ENCODE measurements around the gene ZDHHC14. TPM values are rescaled to one million over a fixed set of nuclear protein-coding genes. Genes with fewer than 3 reads are reported as not detected.

The ZDHHC14 gene
- total RNA-seq, 2 experiments from 2014 or later = 1.1 to 1.2 TPM

- CTCF ChIA-PET = interaction anchor here (0.6 to 1.5 kb wide), 5 partner anchors 8 to 426 kb away, joined by 3 read pairs; no protein-coding TSS in a partner anchor
- no peaks in the 10 kb centered on the region for H3K27me3 Mint-ChIP-seq (ENCODE audit: low read depth)
- intact Hi-C loops (cut with micrococcal nuclease) = no loop called here
- H3K9me3 Mint-ChIP-seq = no peaks in the 10 kb centered on the region
- H3K27ac Mint-ChIP-seq = no peak overlapping the region
- no peak for DNase-seq
- no peaks in the 10 kb centered on the region for H3K4me1 Mint-ChIP-seq (ENCODE audit: low read depth)
- H3K36me3 Mint-ChIP-seq (ENCODE audit: low read depth) = no peaks in the 10 kb centered on the region
- no peak overlapping the region for H3K4me3 Mint-ChIP-seq
Observed at GRCh38 chr6:157605484-157605883, 224.5 kb downstream of the ZDHHC14 start.

- no peaks in the 10 kb centered on the region for H3K36me3 Mint-ChIP-seq (ENCODE audit: low read depth)
- intact Hi-C loops (cut with micrococcal nuclease) = no loop called here
- no peak overlapping the region for H3K4me3 Mint-ChIP-seq
- H3K27me3 Mint-ChIP-seq (ENCODE audit: low read depth) = no peaks in the 10 kb centered on the region
- no peak for DNase-seq
- no peaks in the 10 kb centered on the region for H3K4me1 Mint-ChIP-seq (ENCODE audit: low read depth)
- no peak overlapping the region for H3K27ac Mint-ChIP-seq
- CTCF ChIA-PET = interaction anchor here (0.6 to 1.5 kb wide), 3 partner anchors 9 to 403 kb away, joined by 3 read pairs; no protein-coding TSS in a partner anchor
- H3K9me3 Mint-ChIP-seq = no peaks in the 10 kb centered on the region
Observed at GRCh38 chr6:157606516-157606915, 225.5 kb downstream of the ZDHHC14 start.

- DNase-seq = no peak
- Mint-ChIP-seq H3K27ac (no peak overlapping the region), H3K4me1 (ENCODE audit: low read depth) (no peaks in the 10 kb centered on the region), H3K9me3 (no peaks in the 10 kb centered on the region), H3K4me3 (no peak overlapping the region), H3K36me3 (ENCODE audit: low read depth) (no peaks in the 10 kb centered on the region), H3K27me3 (ENCODE audit: low read depth) (no peaks in the 10 kb centered on the region)
- intact Hi-C loops (cut with micrococcal nuclease) = no loop called here
- CTCF ChIA-PET = interaction anchor here (0.6 to 1.0 kb wide), 2 partner anchors 10 to 292 kb away, joined by 3 to 4 read pairs; no protein-coding TSS in a partner anchor
Observed at GRCh38 chr6:157607317-157608109, 226.5 kb downstream of the ZDHHC14 start.

- intact Hi-C loops (cut with micrococcal nuclease) = no loop called here
- Mint-ChIP-seq H3K27ac (no peak overlapping the region), H3K36me3 (ENCODE audit: low read depth) (no peaks in the 10 kb centered on the region), H3K4me3 (no peak overlapping the region), H3K9me3 (no peaks in the 10 kb centered on the region), H3K4me1 (ENCODE audit: low read depth) (peaks cover 3% of the 10 kb centered on the region), H3K27me3 (ENCODE audit: low read depth) (no peaks in the 10 kb centered on the region)
- no peak for DNase-seq
- CTCF ChIA-PET = interaction anchor here (0.6 kb wide), 1 partner anchor 9 kb away, joined by 4 read pairs; no protein-coding TSS in a partner anchor
Observed at GRCh38 chr6:157608221-157609075, 227.5 kb downstream of the ZDHHC14 start.

- intact Hi-C loops (cut with micrococcal nuclease) = no loop called here
- Mint-ChIP-seq H3K27ac (no peak overlapping the region), H3K4me1 (ENCODE audit: low read depth) (peaks cover 3% of the 10 kb centered on the region), H3K9me3 (no peaks in the 10 kb centered on the region), H3K4me3 (no peak overlapping the region), H3K27me3 (ENCODE audit: low read depth) (no peaks in the 10 kb centered on the region), H3K36me3 (ENCODE audit: low read depth) (no peaks in the 10 kb centered on the region)
- DNase-seq = no peak
- CTCF ChIA-PET = no interaction called here
Observed at GRCh38 chr6:157609117-157609516, 228.1 kb downstream of the ZDHHC14 start.

GRCh38 chr6:157609556-157609955, 228.6 kb downstream of the ZDHHC14 start:
- intact Hi-C loops (cut with micrococcal nuclease) = no loop called here
- H3K36me3 Mint-ChIP-seq (ENCODE audit: low read depth) = no peaks in the 10 kb centered on the region
- CTCF ChIA-PET = no interaction called here
- H3K9me3 Mint-ChIP-seq = no peaks in the 10 kb centered on the region
- H3K27ac Mint-ChIP-seq = no peak overlapping the region
- no peaks in the 10 kb centered on the region for H3K27me3 Mint-ChIP-seq (ENCODE audit: low read depth)
- H3K4me1 Mint-ChIP-seq (ENCODE audit: low read depth) = peaks cover 3% of the 10 kb centered on the region
- no peak for DNase-seq
- no peak overlapping the region for H3K4me3 Mint-ChIP-seq

GRCh38 chr6:157610451-157610999, 229.5 kb downstream of the ZDHHC14 start:
- Mint-ChIP-seq H3K4me3 (no peak overlapping the region), H3K9me3 (no peaks in the 10 kb centered on the region), H3K27me3 (ENCODE audit: low read depth) (no peaks in the 10 kb centered on the region), H3K27ac (no peak overlapping the region), H3K36me3 (ENCODE audit: low read depth) (no peaks in the 10 kb centered on the region), H3K4me1 (ENCODE audit: low read depth) (peaks cover 3% of the 10 kb centered on the region)
- no peak for DNase-seq
- intact Hi-C loops (cut with micrococcal nuclease) = no loop called here
- CTCF ChIA-PET = no interaction called here

- CTCF ChIA-PET = no interaction called here
- intact Hi-C loops (cut with micrococcal nuclease) = no loop called here
- DNase-seq = no peak
- H3K27me3 Mint-ChIP-seq (ENCODE audit: low read depth) = no peaks in the 10 kb centered on the region
- no peaks in the 10 kb centered on the region for H3K9me3 Mint-ChIP-seq
- H3K4me3 Mint-ChIP-seq = no peak overlapping the region
- no peaks in the 10 kb centered on the region for H3K36me3 Mint-ChIP-seq (ENCODE audit: low read depth)
- no peak overlapping the region for H3K27ac Mint-ChIP-seq
- H3K4me1 Mint-ChIP-seq (ENCODE audit: low read depth) = peaks cover 3% of the 10 kb centered on the region
Observed at GRCh38 chr6:157611406-157611805, 230.4 kb downstream of the ZDHHC14 start.

GRCh38 chr6:157613011-157613522, 232.1 kb downstream of the ZDHHC14 start:
- Mint-ChIP-seq H3K36me3 (ENCODE audit: low read depth) (no peaks in the 10 kb centered on the region), H3K4me3 (no peak overlapping the region)
- intact Hi-C loops (cut with micrococcal nuclease) = no loop called here

GRCh38 chr6:157614026-157614568, 233.1 kb downstream of the ZDHHC14 start:
- peak; percentile 22 for DNase-seq
- Mint-ChIP-seq H3K27ac (no peak overlapping the region), H3K4me1 (ENCODE audit: low read depth) (peaks cover 3% of the 10 kb centered on the region), H3K27me3 (ENCODE audit: low read depth) (no peaks in the 10 kb centered on the region), H3K9me3 (no peaks in the 10 kb centered on the region), H3K4me3 (no peak overlapping the region), H3K36me3 (ENCODE audit: low read depth) (no peaks in the 10 kb centered on the region)
- CTCF ChIA-PET = interaction anchor here (0.6 to 3.0 kb wide), 4 partner anchors 52 to 456 kb away, joined by 3 to 12 read pairs (median 5); no protein-coding TSS in a partner anchor
- intact Hi-C loops (cut with micrococcal nuclease) = no loop called here

More at GRCh38 chr6:157613011-157613522, 232.1 kb downstream of the ZDHHC14 start:
- CTCF ChIA-PET = interaction anchor here (0.9 to 3.0 kb wide), 3 partner anchors 12 to 519 kb away, joined by 3 to 12 read pairs (median 3); no protein-coding TSS in a partner anchor
- Mint-ChIP-seq H3K4me1 (ENCODE audit: low read depth) (peaks cover 3% of the 10 kb centered on the region), H3K9me3 (no peaks in the 10 kb centered on the region), H3K27ac (no peak overlapping the region), H3K27me3 (ENCODE audit: low read depth) (no peaks in the 10 kb centered on the region)
- no peak for DNase-seq

- intact Hi-C loops (cut with micrococcal nuclease) = loop anchor here (1.0 to 5.0 kb wide), 2 partner anchors 52 to 457 kb away; no protein-coding TSS in a partner anchor
- CTCF ChIA-PET = interaction anchor here (0.6 to 3.0 kb wide), 4 partner anchors 20 to 483 kb away, joined by 3 to 12 read pairs (median 4); no protein-coding TSS in a partner anchor
- Mint-ChIP-seq H3K27ac (no peak overlapping the region), H3K9me3 (no peaks in the 10 kb centered on the region), H3K36me3 (ENCODE audit: low read depth) (no peaks in the 10 kb centered on the region), H3K27me3 (ENCODE audit: low read depth) (no peaks in the 10 kb centered on the region), H3K4me1 (ENCODE audit: low read depth) (peaks cover 3% of the 10 kb centered on the region), H3K4me3 (no peak overlapping the region)
- peak; percentile 32 for DNase-seq
Observed at GRCh38 chr6:157615420-157615769, 234.4 kb downstream of the ZDHHC14 start.

- Mint-ChIP-seq H3K27ac (no peak overlapping the region), H3K4me3 (no peak overlapping the region), H3K27me3 (ENCODE audit: low read depth) (no peaks in the 10 kb centered on the region), H3K36me3 (ENCODE audit: low read depth) (no peaks in the 10 kb centered on the region), H3K9me3 (no peaks in the 10 kb centered on the region), H3K4me1 (ENCODE audit: low read depth) (peaks cover 3% of the 10 kb centered on the region)
- no peak for DNase-seq
- intact Hi-C loops (cut with micrococcal nuclease) = loop anchor here (1.0 to 5.0 kb wide), 2 partner anchors 51 to 456 kb away; no protein-coding TSS in a partner anchor
- CTCF ChIA-PET = no interaction called here
Observed at GRCh38 chr6:157615951-157616350, 235.0 kb downstream of the ZDHHC14 start.
